GM13976 (cell line): ENCODE data around the gene SLC12A7.

Source experiments
- DNase-seq: peaks from one replicate; pipeline ENCODE4 v3.0.0; 2012; ENCODE audit warnings: low spot score
- in situ Hi-C: fragments of 300-500 bp; cut with MboI; formaldehyde crosslinking; loops from one replicate; pipeline ENCODE4 v1.12.0; 2022; ENCODE audit warnings: low sequenced_read_pairs, mixed read lengths, inconsistent platforms; ENCODE audit not compliant: unreplicated experiment
- TF ChIP-seq, protein P1 (sequence below): IDR thresholded peaks from 2 replicates; pipeline ENCODE4 v1.5.1; 2012; ENCODE audit warnings: borderline replicate concordance, mild to moderate bottlenecking; ENCODE audit not compliant: insufficient read depth; ENCODE audit errors: extremely low read depth, missing control alignments, control extremely low read depth

Gene SLC12A7

DNA sequence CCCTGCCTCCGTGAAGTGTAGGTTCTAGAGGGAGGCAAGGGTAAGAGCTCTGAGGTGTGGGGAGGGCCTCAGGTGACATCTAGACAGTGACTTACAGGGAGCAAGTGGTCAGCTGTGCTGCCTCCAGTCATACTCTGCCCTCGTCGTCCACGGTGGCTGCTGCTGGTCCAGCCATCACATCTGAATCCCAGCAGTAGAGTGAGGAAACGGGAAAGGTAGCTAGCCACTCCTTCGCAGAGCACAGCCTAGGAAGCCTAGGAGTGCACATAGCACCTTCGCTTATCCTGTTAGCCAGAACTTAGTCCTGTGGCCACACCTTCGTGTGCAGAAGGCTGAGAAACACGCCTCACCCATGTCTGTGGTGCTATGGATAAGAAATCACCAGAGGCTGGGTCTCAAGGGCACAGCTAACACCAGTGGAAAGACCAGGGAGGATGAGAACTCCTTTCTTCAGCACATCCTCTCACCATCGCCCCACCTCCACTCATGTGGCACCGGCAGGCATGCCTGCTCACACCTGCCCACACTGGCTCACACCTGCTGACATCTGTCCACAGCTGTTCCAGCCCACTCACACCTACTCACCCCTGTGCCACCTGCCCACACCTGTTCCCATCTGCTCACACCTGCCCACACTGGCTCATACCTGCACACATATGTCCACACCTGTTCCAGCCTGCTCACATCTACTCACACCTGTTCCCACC, 45.0 kb upstream of the SLC12A7 start:
- in situ Hi-C loops, result no loop called here
- TF ChIP-seq, protein P1, sequence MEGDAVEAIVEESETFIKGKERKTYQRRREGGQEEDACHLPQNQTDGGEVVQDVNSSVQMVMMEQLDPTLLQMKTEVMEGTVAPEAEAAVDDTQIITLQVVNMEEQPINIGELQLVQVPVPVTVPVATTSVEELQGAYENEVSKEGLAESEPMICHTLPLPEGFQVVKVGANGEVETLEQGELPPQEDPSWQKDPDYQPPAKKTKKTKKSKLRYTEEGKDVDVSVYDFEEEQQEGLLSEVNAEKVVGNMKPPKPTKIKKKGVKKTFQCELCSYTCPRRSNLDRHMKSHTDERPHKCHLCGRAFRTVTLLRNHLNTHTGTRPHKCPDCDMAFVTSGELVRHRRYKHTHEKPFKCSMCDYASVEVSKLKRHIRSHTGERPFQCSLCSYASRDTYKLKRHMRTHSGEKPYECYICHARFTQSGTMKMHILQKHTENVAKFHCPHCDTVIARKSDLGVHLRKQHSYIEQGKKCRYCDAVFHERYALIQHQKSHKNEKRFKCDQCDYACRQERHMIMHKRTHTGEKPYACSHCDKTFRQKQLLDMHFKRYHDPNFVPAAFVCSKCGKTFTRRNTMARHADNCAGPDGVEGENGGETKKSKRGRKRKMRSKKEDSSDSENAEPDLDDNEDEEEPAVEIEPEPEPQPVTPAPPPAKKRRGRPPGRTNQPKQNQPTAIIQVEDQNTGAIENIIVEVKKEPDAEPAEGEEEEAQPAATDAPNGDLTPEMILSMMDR, result no peak
- no peak for DNase-seq

DNA sequence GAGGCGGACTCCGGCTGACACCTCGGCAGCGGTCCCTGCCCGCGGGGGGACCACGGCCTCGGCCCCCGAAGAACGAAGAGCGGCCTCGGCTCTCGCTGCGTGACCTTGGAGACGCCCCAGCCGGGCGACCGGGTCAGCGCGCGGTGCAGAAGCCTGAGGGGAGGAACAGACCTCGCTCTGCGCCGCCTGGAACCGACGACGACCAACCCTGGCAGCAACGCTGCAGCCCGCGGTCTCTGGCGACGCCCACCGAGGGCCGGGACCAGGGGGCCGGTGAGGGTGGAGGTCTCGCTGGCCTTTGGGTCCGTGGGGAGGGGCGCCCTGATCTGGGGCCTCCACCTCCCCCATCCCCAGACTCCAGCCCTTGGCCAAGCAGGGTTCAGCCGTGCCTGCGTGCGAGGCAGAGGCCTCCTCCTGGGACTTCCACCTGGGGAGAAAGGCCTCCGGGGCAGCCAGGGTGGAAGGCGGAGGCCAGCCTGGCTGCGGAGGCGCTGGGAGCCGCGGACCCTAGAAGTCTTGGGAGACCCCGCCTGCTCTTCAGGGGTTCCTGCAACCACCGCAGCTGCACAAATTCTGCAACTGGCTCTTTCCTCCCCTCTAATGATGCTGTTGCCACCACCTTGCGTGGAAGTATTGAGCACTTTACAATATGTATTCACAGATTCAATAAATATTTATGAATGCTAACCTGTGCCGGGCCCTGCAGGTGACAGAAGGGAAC, 44.3 kb upstream of the SLC12A7 start:
- TF ChIP-seq, protein P1, result no peak
- in situ Hi-C loops, result no loop called here
- DNase-seq, result no peak

DNA sequence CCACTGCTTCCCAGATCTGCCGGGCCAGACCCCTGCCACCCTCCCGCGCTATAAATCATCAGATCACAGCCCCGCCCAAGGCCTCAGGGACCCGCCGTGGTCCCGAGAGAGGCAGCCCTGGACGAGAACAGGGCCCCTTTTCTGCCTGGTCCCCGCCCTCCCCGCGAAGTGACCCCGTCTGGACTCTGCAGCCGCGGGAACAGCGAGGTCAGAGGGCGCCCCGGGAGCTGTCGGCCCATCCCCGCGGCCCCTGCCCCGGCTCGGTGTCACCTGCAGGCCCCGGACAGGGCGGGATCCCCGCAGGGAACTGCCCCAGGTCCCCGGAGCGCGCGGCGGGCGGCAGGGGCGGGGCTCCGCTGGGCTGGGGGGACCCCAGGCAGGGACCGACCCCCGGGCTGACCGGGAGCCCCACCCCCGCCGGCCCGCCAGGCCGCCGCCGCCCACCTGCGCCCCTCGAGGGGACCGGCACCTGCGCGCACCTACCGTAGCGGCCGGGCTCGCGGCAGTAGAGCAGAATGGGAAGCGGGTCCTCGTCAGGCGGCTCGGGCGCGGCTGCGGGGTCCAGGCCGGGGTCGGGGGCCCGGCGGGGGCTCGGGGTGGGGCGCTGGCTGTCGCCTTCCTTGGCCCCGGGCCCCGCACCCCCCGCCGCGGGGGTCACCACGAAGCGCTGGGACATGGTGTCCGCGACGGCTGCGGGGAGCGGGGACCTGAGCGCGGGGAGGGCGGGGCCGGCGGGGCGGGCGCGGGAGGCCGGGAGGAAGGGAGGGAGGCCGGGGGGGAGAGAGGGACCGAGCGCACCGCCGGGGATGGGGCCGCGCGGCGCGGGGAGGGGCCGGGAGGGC, 43.5 kb upstream of the SLC12A7 start:
- in situ Hi-C loops, result no loop called here
- TF ChIP-seq, protein P1, result no peak
- DNase-seq, result no peak

- TF ChIP-seq, protein P1, result no peak
- in situ Hi-C loops, result no loop called here
- no peak for DNase-seq
These were observed 41.6 kb upstream of the SLC12A7 start for GRCh38 chr5:1153428-1153827.

DNA sequence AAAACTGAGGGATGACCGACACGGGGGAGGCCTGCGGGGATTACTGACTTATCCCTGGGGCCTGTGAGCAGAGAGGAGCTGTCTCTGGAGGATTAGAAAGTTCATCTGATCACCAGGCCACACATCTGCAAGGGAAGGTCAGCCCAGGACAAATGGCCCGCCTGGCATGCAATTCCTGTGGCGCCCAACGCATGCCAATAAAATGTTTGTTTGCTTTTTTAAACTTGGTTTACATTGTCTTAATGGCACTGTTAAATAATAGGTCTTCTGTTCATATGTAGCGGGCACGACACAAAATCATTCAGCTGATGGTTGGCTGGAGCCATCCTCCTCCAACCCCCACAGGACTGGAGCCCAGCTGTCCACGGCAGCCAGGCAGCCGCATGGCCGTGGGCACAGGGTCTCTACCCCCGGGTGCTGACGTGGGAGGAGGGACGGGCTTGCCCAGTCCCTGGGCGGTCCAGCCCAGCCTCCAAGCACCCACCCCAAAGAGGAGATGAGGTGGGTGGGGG, 41.0 kb upstream of the SLC12A7 start:
- TF ChIP-seq, protein P1, result no peak
- DNase-seq, result no peak
- in situ Hi-C loops, result no loop called here

DNA sequence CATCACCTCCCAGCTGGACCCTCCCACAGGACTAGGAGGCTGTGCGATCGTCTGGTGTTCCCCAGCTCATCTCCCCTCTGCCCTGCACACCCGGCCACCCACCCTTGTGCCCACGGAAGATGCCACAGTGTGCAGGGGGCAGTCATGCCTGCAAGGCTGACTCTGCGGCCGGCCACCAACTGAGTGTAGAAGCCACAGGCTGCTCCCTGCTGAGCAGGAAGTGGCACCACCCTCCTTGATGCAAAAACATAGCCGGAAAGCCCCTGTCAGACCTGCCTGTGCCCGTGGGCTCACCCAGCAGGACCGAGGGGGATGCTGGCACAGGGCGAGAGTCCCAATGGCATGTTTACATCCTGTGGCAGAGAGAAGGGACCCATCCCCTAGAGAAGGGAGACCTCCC, 40.3 kb upstream of the SLC12A7 start:
- in situ Hi-C loops, result no loop called here
- no peak for DNase-seq
- TF ChIP-seq, protein P1, result no peak
